Stimulated activated CD4-positive, alpha-beta T cell treated with anti-CD3 and anti-CD28 coated beads, Interleukin-2, amount 100 ng/mL, for 4 hours (primary cell): ENCODE data around the gene NLRP5.
"Not testable (repeated sequence)": the region's sequence is repeated elsewhere in the genome, so short reads cannot be mapped to it uniquely, and the experiment has no call there.

Source experiments
- DNase-seq: peaks from one replicate; pipeline ENCODE4 v3.0.0-alpha.2; 2020; ENCODE audit warnings: low read depth

The NLRP5 gene

GRCh38 chr19:56098731-56099568, 112.4 kb downstream of the NLRP5 start:
- no peak for DNase-seq

GRCh38 chr19:56099638-56100539, 113.3 kb downstream of the NLRP5 start:
- DNase-seq, result no peak

- DNase-seq, result no peak
These were observed 114.5 kb downstream of the NLRP5 start for GRCh38 chr19:56101095-56101494.

GRCh38 chr19:56101746-56102535, 115.4 kb downstream of the NLRP5 start:
- no peak for DNase-seq

- no peak for DNase-seq
These were observed 116.5 kb downstream of the NLRP5 start for GRCh38 chr19:56103027-56103614.

- no peak for DNase-seq
These were observed 117.8 kb downstream of the NLRP5 start for GRCh38 chr19:56104423-56104822.

- peak; percentile 24 for DNase-seq
These were observed 118.6 kb downstream of the NLRP5 start for GRCh38 chr19:56105090-56105701.

GRCh38 chr19:56105831-56106396, 119.3 kb downstream of the NLRP5 start:
- DNase-seq, result not testable (repeated sequence)

- DNase-seq, result no peak
These were observed 119.8 kb downstream of the NLRP5 start for GRCh38 chr19:56106397-56106849.

- no peak for DNase-seq
These were observed 120.4 kb downstream of the NLRP5 start for GRCh38 chr19:56106993-56107392.

- DNase-seq, result no peak
These were observed 121.2 kb downstream of the NLRP5 start for GRCh38 chr19:56107626-56108351.

- no peak for DNase-seq
These were observed 122.0 kb downstream of the NLRP5 start for GRCh38 chr19:56108447-56109195.

- DNase-seq, result no peak
These were observed 122.7 kb downstream of the NLRP5 start for GRCh38 chr19:56109226-56109625.

- DNase-seq, result no peak
These were observed 124.2 kb downstream of the NLRP5 start for GRCh38 chr19:56110515-56111448.
